ENCODE measurements around the gene GLDC.

DNA sequence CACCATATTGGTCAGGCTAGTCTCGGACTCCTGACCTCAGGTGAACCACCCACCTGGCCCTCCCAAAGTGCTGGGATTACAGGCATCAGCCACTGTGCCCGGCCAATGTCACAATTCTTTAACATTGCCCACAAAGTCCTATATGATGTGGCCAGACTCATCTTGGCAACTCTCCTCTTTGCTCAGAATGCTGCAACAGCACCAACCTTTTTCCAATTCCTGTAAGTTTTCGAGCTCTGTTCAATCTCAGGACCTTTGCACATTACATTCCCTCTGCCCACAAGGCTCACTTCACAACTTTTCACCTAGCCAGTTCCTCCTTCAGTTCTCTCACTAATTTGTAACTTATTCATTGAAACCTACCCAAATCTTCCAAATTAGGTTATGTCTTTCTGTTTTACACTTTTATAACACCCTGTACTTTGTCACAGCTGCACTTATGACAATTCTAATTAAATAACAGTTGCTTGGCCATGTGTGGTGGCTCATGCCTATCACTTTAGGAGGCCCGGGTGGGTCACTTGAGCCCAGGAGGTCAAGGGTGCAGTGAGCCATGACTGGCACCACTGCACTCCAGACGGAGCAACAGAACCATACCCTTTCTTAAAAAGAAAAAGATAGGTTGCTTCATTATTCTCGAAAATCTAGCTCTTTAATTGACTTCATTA is 30.9 kb upstream of the GLDC start:
- TF ChIP-seq SP1 (IDR thresholded peaks at IDR 0.05): no peak
- no peak for TF ChIP-seq SUZ12 (IDR thresholded peaks at IDR 0.05)
- TF ChIP-seq FOXK2 (IDR thresholded peaks at IDR 0.05): no peak
- TF ChIP-seq FOXA1 (IDR thresholded peaks at IDR 0.05): no peak
- TF ChIP-seq HDGF (IDR thresholded peaks at IDR 0.05; ENCODE audit: borderline replicate concordance): no peak
- TF ChIP-seq ARNT (IDR thresholded peaks at IDR 0.05): no peak
- no peak for TF ChIP-seq ZNF384 (IDR thresholded peaks at IDR 0.05)
- no peak for TF ChIP-seq LEF1 (IDR thresholded peaks at IDR 0.05; ENCODE audit: borderline replicate concordance)
